HG02885 (cell line): ENCODE measurements around the gene DNM1.

Experiments
- ATAC-seq: cut with Tn5 transposase; IDR thresholded peaks from one replicate; pipeline ENCODE4 v1.9.1; 2021; ENCODE audit warnings: mild to moderate bottlenecking; ENCODE audit not compliant: unreplicated experiment, poor library complexity

DNM1 gene

DNA sequence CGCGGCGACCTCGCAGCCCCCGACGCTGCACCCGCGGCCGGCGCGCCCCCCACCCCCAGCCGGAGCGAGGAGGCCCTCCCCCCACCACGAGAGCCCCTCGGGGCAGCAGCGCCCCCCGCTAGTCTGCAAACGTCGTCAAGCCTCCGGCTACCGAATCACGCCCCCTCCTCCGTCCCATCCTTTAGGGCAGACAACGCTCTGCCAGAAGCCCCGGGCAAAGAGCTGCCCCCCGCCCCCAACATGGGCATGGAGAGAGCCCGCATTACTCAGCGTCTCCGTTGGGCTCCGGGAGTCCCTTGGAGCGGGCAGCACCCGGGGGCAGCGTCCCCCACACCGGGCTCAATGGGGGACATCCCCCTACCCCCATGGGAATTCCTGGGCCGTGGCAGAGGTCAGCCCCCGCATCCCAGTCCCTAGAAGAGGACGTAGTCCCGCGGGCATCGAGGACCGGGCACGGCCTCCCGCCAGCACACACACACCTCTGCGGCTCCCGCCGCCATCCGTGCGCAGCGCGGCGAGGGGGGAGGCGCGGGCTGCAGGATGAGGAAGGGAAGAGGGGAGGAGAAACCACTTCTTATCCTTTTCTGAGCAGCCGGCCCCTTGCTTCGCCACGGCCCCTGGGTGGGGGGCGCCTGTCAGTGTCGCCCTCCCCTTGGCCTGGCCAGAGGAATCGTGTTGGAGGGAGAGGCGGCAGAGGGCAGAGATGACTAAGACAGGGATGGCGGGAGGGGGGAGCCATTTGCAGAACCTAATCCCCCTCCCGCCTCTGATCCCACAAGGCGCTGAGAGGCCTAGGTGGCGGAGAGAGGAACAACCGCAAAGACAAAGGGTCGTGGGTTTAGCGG, 750 bp downstream of the DNM1 start:
- no peak for ATAC-seq

DNA sequence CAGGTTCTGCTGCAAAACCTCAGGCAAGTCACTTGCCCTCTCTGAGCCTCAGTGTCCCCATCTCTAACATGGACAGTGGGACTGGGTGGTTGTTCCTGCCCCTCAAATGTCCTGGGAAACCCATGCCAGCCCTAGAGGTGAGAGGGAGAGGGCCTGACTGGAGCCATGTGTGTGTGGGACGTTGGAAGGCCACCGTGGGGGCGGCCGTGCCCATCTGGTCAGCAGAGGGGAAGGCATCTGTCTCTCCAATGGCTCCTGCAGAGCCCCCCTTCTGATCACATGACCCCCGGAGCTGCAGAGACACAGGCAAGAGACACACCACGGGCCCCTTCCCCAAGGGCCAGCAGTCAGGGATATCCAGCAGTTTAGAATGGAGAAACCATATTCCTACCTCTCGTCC, 1.7 kb downstream of the DNM1 start:
- no peak for ATAC-seq

DNA sequence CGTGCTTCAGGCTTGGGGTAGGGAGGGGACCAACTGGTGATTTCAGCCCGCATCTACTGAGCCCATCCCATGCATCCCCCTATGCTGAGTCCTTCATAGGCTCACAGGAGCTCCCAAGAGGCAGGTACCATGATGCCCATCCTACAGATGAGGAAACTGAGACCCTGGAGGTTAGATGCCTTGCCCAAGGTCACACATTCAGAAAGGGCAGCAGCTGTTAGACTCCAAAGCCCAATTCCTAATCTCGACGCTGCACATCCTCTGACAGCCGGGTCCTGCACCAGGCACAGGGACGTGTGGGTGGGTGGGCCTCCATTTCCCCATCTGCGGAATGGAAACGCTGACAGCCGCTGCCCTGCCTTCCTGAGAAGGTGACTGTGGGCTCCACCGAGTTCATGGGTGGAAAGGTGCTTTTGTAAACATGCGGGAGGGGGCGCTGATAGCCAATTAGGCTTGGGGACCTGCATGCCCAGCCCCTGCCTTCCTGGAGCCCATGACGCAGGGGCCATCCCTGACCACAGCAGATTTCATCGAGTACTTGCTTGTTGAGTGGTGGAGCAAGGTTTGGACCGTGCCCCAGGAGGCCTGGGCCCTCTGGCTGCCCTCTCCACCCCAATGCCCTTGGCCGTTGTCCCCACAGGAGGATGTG, 2.2 kb downstream of the DNM1 start:
- no peak for ATAC-seq

DNA sequence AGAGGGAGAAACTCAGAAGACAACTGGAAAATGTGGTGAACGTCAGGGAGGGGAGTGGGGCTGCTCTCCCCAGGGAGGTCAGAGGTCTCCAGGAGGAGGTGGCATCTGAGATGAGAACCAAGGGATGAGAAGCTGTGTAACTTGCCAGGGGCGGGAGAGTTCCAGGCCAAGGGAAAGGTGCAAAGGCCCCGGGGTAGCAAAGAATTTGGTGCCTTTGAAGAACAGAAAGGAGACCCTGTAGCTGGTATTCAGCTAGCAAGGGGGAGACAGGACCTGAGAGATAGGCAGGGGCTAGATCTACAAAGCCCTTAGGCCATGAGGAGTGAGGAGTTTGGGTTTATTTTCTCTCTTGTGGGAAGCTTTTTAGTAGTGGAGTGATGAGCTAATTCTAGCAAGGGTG, 3.3 kb downstream of the DNM1 start:
- ATAC-seq = no peak

DNA sequence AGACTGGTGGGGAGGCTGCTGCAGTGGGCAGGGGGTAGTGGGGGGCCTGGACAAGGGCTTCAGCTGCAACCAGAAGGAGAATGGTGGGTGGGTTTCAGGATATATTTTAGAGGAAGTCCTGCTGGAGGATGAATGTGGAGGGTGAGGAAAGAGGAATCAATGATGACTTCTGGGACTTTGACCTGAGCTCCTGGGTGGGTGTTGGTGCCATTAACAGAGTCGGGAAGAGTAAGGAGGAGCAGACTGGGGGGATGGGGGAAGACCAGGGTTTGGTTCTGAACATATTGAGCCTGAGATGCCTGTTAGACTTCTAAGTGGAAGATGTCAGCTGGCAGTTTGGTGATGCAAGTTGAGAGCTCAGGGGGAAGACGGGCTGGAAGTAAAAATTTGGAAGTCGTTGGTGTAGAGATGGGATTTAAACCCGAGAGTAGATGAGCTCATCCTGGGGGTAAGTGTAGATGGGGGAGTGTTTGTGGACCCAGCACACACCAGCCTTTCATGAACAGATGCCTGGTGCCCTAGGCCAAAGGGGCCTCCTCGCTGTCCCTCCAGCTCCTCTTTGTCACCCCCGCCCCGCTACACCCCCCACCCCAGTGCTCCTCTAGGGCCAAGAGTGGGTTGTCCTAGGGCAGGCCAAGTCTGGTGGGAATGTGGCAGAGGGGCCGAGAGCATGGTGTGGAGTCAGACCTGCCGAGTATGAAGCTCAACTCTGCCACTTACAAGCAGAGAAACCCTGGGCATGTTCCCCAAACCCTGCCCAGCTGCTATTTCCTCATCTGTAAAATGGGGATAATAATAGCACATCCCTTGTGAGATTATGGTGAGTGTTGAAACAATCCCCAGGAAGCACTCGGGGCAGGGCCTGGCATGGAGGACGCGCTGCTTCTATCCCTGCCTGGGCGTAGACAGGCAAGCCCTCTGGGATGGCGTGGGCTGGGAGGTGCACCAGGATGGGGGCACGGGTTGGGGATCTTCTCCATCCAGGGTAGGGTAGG, 4.0 kb downstream of the DNM1 start:
- no peak for ATAC-seq

DNA sequence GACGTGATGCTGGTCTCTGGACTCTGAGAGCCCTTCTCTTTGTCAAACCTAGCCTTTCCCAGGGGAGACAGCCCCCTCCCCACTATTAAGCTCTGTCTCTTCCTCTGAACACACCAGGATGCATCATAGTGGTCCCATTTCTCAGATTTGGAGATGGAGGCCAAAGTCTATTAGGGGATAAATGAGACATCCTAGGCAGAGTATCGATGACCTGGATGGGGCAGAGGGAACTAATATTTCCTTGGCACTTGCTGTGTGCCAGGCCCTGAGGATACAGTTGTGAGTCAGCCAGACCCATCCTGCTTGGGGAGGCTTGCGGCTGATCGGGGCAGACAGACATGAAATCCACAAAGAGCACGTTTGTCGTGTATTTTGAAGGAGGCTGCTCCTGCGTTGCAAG, 5.2 kb downstream of the DNM1 start:
- ATAC-seq = no peak

DNA sequence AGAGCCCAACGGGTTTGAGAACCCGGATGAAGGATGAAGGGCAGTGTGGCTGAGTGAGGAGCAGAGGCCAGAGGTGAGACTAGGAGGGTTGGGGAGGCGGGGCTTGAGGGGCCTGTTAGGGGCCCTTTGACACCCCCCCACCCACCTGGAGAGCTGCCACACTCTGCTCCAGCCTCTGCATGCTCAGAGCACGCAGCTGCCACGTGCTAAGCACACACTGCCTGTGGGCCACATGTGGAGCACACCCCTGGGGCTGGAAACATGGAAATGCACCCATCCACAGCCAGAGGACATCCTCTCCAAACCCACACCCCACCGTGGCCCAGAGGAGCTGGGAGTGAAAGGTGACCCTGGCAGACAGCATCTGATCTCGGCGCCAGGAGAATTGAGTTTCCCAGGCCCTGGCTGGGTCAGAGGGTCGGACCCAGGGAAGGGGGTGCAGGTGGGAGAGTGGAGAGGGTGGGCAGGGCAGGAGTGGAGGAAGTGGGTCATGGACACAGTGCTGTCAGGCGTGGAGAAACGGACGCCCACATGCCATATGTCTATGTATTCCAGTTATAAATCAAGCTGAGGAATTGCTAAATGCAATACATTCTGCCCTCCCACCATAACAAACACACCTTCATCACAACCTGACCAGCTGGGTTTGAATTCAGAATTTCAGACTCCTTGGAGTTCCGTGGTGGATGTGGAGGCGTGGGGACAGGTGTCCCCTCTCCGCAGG, 5.9 kb downstream of the DNM1 start:
- no peak for ATAC-seq

DNA sequence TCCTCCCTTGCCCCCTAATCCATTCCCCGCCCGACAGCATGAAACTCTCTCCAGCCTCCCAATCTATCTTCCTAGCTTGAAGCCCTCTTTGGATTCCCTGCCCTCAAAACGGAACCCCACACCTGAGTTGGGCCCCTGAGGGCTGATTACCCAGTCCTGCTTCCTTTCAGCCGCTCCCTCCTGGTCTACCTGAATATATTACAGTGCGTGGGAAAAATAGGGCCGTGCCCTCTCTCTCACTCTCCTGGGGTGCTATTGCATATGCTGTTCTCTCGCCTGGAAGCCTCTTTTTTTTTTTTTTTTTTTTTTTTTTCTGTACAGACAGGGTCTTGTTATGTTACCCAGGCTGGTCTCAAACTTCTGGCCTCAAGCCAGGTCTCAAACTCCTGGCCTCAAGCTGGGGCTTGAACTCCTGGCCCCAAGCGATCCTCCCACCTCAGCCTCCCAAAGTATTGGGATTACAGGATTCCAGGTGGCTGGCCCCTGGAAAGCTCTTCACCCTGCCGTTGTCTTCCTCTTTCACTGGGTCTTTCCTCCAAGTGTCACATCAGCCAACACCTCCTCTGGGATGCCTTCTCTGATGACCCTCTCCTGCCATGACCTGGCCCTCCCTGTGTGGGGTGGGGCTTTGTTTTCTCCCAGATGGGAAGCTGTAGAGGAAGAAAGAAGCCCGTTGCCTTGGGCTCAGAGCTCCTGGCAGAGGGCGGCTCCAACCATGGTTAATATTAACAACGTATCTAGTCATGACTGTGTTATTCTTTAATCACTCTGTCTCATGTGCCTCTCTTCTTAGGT, 8.2 kb downstream of the DNM1 start:
- no peak for ATAC-seq

DNA sequence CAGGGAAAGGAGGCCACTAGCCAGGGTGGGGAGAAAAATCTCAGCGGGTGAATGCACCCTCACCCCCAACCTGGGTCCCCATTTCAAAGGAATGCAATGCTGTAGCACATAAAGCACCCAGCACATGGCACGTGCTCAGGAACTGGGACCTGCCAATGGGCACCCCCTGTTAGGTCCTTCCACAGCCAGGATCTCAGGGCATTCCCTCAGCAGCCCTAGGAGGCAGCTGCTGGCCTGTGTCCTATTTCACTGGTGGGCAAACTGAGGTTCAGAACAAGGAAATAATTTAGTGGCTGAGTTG, 8.8 kb downstream of the DNM1 start:
- ATAC-seq = no peak

DNA sequence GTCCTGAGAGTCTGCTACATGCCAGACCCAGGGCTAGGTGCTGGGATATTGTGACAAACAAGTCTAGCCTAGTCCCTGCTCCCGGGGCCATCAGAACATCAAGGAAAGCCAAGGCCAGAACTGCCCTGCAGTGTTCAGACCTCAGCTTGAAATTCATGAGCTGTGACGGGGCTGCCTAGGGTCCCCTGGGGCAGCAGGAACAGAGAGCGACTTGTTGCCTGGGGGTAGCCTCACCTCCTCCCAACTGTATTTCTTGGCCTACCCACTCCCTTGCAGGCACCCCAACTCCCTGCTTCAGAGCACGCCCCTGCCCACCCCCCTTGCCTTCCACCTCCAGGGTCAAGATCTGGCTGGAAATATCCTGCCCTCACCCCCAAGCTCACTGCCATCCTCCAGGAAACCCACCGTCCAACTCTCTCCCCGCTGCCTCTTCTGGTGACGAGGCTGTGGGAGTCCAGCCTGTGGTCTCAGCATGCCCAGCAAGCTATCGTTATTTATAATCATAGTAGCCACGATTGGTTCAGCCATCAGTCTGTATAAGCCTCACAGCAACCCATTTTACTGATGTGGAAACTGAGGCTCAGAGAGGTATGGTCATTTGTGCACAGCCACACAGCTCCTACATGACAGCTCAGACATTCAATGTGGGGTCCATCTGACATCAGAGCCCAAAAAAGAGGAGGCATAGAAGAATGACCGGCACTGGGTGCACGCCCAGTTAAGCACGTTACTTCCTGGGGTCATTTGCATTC, 10.7 kb downstream of the DNM1 start:
- no peak for ATAC-seq

DNA sequence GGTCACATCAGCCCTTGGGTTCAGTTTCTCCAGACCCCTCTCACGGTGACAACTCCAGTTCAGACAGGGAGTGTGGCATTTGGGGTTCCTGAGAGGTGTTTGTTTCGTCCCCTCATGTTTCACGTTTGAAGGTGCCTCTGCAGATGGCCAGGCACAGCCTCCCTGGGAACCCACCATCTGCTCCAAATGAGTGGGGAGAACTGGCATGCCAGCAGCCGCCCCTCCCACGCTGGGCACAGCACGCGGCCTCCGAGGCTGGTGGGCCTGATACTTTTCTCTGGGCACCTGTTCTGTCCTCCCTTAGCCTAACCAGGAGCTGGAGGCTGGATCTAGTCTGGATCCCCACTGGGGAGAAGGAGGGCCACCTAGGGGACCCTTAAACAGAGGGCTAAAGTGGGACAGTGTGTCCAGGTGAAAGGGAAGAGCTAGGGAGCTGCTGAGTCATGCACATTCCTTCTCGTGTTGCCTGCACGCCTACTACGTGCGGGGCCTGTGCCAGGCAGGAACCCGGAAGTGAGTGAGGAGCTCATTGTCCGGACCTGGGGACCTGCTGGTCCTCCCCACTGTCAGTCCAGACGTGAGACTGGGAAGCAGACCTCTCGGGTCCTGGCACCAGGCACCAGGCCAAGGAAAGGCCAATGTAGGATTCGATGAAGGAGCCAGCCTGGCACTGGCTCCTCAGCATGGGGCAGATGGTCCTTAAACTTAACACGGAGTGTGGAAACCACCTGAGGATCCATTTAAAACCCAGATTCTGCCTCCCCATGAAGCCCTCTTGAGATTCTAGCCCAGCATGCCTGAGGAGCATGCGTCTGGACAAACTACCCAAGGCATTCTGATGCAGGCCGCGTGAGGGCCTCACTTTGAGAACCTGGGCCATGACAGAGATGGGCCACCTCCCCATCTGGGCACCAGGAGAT, 11.7 kb downstream of the DNM1 start:
- ATAC-seq = no peak

DNA sequence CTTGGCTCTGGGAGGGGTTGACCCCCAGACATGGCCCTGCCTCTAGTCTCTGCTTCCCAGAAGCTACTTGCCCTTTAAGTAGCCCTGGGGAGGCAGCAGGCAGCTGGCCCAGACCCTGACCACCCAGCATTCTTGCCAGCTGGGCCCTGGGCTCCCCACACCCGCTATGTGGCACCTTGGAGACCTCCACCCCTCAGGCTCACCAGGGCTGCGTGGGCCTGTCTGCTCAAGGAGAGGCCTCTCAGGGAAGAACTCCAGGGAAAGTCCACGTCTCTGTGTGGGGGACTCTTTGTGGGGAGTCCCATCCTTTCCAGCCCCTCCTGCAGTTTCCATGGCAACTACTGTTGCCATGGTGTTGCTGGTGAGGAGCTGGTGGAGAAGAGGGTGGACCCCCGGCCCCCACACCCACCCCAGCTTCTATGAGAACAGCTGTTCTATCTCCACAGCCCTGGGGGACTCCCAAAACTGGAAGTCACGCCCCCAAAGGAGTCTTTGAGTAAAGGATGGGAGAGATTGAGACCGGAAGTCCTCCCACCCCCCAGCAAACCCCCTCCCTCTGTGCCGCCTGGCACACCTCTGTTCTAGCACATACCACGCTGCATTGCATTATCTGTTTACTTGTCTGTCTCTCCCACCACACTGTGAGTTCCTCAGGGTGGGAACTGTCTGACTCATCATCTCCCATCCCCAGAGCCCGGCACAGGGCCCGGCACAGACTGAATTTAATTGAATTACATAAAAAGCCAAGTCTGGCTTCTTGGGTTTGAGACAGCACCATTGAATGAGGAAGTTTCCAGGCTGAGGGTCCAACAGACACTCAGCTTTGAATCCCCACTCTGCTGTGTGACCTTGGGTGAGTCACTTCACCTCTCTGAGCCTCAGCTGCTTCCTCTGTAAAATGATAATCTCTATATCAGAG, 12.6 kb downstream of the DNM1 start:
- ATAC-seq = no peak

DNA sequence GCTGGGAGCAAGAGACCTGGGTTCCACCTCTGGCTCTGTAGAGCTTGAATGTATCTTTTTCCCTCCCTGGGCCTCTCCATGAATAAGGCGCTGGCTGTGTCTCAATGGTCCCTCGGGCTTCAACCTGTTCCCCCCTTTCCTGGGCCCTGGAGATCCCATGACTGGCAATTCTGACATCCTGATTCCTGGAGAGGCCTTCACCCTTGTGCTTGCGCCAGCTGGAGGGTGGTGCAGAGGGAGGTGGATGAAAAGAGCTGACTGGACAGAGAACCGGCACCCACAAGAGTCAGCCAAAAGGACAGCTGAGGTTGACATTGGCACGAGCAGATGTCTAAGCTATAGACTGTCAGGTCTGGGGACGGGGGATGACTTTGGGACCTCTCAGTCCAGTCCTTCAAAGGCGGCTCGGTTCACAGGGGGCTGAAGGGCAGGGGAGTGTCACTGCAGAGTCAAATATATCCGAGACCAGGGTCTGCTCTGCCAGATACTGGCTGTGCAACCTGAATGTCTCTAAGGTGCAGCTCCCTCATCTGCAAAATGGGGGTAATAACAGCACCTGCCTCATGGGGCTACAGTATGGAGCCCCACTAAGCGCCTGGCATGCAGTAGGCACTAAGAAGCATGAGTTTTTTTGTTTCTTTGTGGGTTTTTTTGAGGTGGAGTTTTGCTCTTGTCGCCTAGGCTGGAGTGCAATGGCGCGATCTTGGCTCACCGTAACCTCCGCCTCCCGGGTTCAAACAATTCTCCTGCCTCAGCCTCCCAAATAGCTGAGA, 13.8 kb downstream of the DNM1 start:
- ATAC-seq = no peak

DNA sequence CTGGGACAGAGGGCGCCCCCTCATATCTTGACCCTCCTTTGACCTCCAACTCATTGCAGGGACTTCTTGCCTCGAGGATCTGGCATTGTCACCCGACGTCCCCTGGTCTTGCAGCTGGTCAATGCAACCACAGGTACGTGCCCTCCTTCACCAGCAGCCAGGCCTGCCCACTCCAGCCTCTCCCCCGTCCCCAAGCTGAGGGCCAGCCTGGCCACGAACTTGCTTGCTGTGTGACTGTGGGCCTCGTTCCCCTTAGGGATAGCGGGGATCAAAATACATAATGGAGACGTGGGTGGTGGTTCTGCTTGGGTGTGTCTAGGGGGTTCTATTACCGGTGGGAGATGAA, 15.0 kb downstream of the DNM1 start:
- no peak for ATAC-seq

DNA sequence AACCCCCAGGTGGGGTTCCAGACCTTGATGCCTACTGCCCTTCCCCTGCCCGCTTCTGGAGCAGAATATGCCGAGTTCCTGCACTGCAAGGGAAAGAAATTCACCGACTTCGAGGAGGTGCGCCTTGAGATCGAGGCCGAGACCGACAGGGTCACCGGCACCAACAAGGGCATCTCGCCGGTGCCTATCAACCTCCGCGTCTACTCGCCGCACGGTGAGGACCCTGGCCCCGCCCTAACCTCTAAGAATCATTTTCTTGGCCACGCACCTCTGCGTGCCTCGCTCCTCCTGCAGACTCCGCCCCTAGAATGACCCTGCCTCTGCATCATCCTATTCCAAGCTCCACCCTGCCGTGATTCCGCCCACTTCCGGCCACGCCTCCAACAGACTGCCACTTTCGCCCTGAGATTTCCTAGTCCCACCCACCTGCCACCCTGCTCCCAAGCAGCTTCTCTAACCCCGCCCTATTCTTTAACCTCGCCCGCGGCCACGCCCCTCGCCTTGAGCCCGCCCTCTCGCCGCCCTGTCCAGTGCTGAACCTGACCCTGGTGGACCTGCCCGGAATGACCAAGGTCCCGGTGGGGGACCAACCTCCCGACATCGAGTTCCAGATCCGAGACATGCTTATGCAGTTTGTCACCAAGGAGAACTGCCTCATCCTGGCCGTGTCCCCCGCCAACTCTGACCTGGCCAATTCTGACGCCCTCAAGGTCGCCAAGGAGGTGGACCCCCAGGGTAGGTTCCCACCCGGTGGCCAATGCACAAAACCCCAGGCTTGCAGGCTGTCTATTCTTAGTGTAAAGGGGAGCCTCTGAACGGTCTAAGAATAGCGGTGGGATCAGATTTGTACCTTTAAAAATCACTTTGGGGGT, 15.6 kb downstream of the DNM1 start:
- peak; percentile 88 for ATAC-seq
